A673 (cell line): ENCODE data around the gene MARK1. TPM values are rescaled to one million over a fixed set of nuclear protein-coding genes. Genes with fewer than 3 reads are reported as not detected.

Experiments used
- BruUV-seq: library from RNA; stranded (reverse); fragments of 400-500 nt; replicated peaks from 2 replicates; lab custom pipeline; 2021; lab: Mats Ljungman, UMichigan
- CTCF ChIA-PET: fragments of 300-600 bp; sonication (Branson Sonifier 250); formaldehyde crosslinking; loops from one replicate; lab custom pipeline; 2022; ENCODE audit warnings: antibody characterized with exemption; lab: Charles Lee
- POLR2A ChIA-PET: fragments of 300-600 bp; sonication (Branson Sonifier 250); formaldehyde crosslinking; loops from one replicate; lab custom pipeline; 2022; ENCODE audit warnings: antibody characterized with exemption; ENCODE audit not compliant: low non-redundant PET; lab: Charles Lee
- DNase-seq: peaks from one replicate; pipeline ENCODE4 v3.0.0-alpha.2; 2015; ENCODE audit warnings: low spot score
- H3K27ac ChIP-seq: fragments of 200-600 bp; sonication (generic); 2 replicates; pipeline ENCODE4 v1.5.1; 2016; ENCODE audit warnings: mixed run types, low read depth, mild to moderate bottlenecking, mixed read lengths, antibody characterized with exemption, low read length; ENCODE audit not compliant: poor library complexity, severe bottlenecking
- H3K27me3 ChIP-seq: fragments of 200-600 bp; sonication (generic); replicated peaks from 2 replicates; pipeline ENCODE4 v1.6.1; 2017; ENCODE audit warnings: mixed run types, low read depth, mild to moderate bottlenecking, mixed read lengths, antibody characterized with exemption, low read length; ENCODE audit not compliant: insufficient read depth, poor library complexity
- H3K36me3 ChIP-seq: fragments of 200-600 bp; sonication (generic); 2 replicates; pipeline ENCODE4 v1.6.1; 2016; ENCODE audit warnings: mixed run types, mild to moderate bottlenecking, mixed read lengths, antibody characterized with exemption, low read length; ENCODE audit not compliant: insufficient read depth, poor library complexity, severe bottlenecking
- H3K4me1 ChIP-seq: fragments of 200-600 bp; sonication (generic); 2 replicates; pipeline ENCODE4 v1.6.1; 2017; ENCODE audit warnings: mixed run types, mild to moderate bottlenecking, mixed read lengths, antibody characterized with exemption, low read length; ENCODE audit not compliant: insufficient read depth, poor library complexity, severe bottlenecking
- H3K4me3 ChIP-seq: fragments of 200-600 bp; sonication (generic); 2 replicates; pipeline ENCODE4 v1.5.1; 2016; ENCODE audit warnings: low read depth, mixed run types, mild to moderate bottlenecking, mixed read lengths, low read length; ENCODE audit not compliant: poor library complexity, severe bottlenecking
- H3K9me3 ChIP-seq: fragments of 200-600 bp; sonication (generic); 2 replicates; pipeline ENCODE4 v1.6.1; 2016; ENCODE audit warnings: mixed run types, low read depth, mild to moderate bottlenecking, mixed read lengths, antibody characterized with exemption, low read length; ENCODE audit not compliant: poor library complexity, severe bottlenecking
- CTCF ChIP-seq: fragments of 300-800, 200-600 bp; sonication (generic); conservative IDR thresholded peaks from 2 replicates; pipeline ENCODE4 v1.5.1; 2017; ENCODE audit warnings: low read depth, mild to moderate bottlenecking, antibody characterized with exemption, low read length, moderate library complexity, mixed read lengths
- EZH2 ChIP-seq: fragments of 200-600 bp; sonication (generic); IDR thresholded peaks from 2 replicates; pipeline ENCODE4 v1.6.1; 2017; ENCODE audit warnings: borderline replicate concordance, low read depth, mild to moderate bottlenecking, mixed read lengths, antibody characterized with exemption, low read length; ENCODE audit not compliant: poor library complexity, severe bottlenecking
- intact Hi-C: fragments of 100-400 bp; cut with micrococcal nuclease; formaldehyde crosslinking; loops from one replicate; pipeline ENCODE4 v1.10.0; 2022; ENCODE audit not compliant: unreplicated experiment
- total RNA-seq: library from RNA; stranded (reverse); gene quantifications from 2 replicates; pipeline ENCODE4 v1.2.3, GENCODE V29; 2021

MARK1 gene
- total RNA-seq, 1 experiment from 2014 or later, result 5.1 TPM

GRCh38 chr1:220700556-220701179 lies 172.7 kb downstream of the MARK1 start:
- Histone ChIP-seq H3K27me3 (no peaks in the 10 kb centered on the region), H3K9me3 (no peaks in the 10 kb centered on the region), H3K27ac (no peak overlapping the region), H3K4me1 (no peaks in the 10 kb centered on the region), H3K36me3 (no peaks in the 10 kb centered on the region), H3K4me3 (no peak overlapping the region)
- BruUV-seq, result no TSS peak
- ChIA-PET POLR2A (no interaction called here), CTCF (no interaction called here)
- no peak for DNase-seq
- intact Hi-C loops, result no loop called here
- no peak for TF ChIP-seq EZH2
- TF ChIP-seq CTCF, result no peak

- Histone ChIP-seq H3K9me3 (no peaks in the 10 kb centered on the region), H3K36me3 (no peaks in the 10 kb centered on the region), H3K4me1 (no peaks in the 10 kb centered on the region), H3K4me3 (no peak overlapping the region), H3K27ac (no peak overlapping the region), H3K27me3 (no peaks in the 10 kb centered on the region)
- intact Hi-C loops, result no loop called here
- ChIA-PET POLR2A (no interaction called here), CTCF (interaction anchor here (1.0 kb wide), 1 partner anchor 31 kb away, joined by 3 read pairs; no protein-coding TSS in a partner anchor)
- TF ChIP-seq CTCF (no peak), EZH2 (no peak)
- BruUV-seq, result no TSS peak
- DNase-seq, result no peak
Measured at GRCh38 chr1:220701974-220702373, 174.0 kb downstream of the MARK1 start.

GRCh38 chr1:220702733-220703270 lies 174.9 kb downstream of the MARK1 start:
- H3K4me1 ChIP-seq, result no peaks in the 10 kb centered on the region
- H3K27ac ChIP-seq, result no peak overlapping the region
- H3K27me3 ChIP-seq, result no peaks in the 10 kb centered on the region
- BruUV-seq, result no TSS peak
- peak; percentile 12 for DNase-seq
- H3K4me3 ChIP-seq, result no peak overlapping the region
- ChIA-PET CTCF (interaction anchor here (1.0 kb wide), 1 partner anchor 30 kb away, joined by 3 read pairs; no protein-coding TSS in a partner anchor), POLR2A (no interaction called here)
- no peak for TF ChIP-seq EZH2
- no peak for TF ChIP-seq CTCF
- H3K36me3 ChIP-seq, result no peaks in the 10 kb centered on the region
- H3K9me3 ChIP-seq, result no peaks in the 10 kb centered on the region
- intact Hi-C loops, result no loop called here
